Activated CD8-positive, alpha-beta T cell treated with anti-CD3 and anti-CD28 coated beads for 36 hours (primary cell): ENCODE results near the gene IKBKG. TPM values are rescaled to one million over a fixed set of nuclear protein-coding genes. Genes with fewer than 3 reads are reported as not detected.
"Not testable (repeated sequence)": the region's sequence is repeated elsewhere in the genome, so short reads cannot be mapped to it uniquely, and the experiment has no call there.

Source experiments
- ATAC-seq: fragments of 200-7000 bp; cut with Tn5 transposase; one replicate; pipeline ENCODE4 v1.10.0; 2021; ENCODE audit warnings: mild to moderate bottlenecking, moderate library complexity
- CTCF ChIA-PET: fragments of 350-600 bp; sonication (Branson Sonifier 250); formaldehyde crosslinking; loops from one replicate; lab custom pipeline; 2021; ENCODE audit warnings: antibody characterized with exemption; lab: Charles Lee
- POLR2A ChIA-PET: fragments of 350-600 bp; sonication (Branson Sonifier 250); formaldehyde crosslinking; loops from one replicate; lab custom pipeline; 2021; ENCODE audit warnings: antibody characterized with exemption; lab: Charles Lee
- DNase-seq: peaks from one replicate; pipeline ENCODE4 v3.0.0-alpha.2; 2020
- H3K27ac Mint-ChIP-seq: one replicate; pipeline ENCODE4 v1.8.0; 2021; ENCODE audit warnings: mild to moderate bottlenecking, mixed read lengths
- H3K27me3 Mint-ChIP-seq: one replicate; pipeline ENCODE4 v1.8.0; 2021; ENCODE audit warnings: mixed read lengths
- H3K36me3 Mint-ChIP-seq: one replicate; pipeline ENCODE4 v1.8.0; 2021; ENCODE audit warnings: low read depth, mixed read lengths
- H3K4me1 Mint-ChIP-seq: one replicate; pipeline ENCODE4 v1.8.0; 2021; ENCODE audit warnings: low read depth, mixed read lengths
- H3K4me3 Mint-ChIP-seq: one replicate; pipeline ENCODE4 v1.8.0; 2021; ENCODE audit warnings: mild to moderate bottlenecking, moderate library complexity, mixed read lengths
- H3K9me3 Mint-ChIP-seq: one replicate; pipeline ENCODE4 v1.8.0; 2021; ENCODE audit warnings: mixed read lengths
- intact Hi-C: fragments of 100-400 bp; cut with micrococcal nuclease; formaldehyde crosslinking; loops from one replicate; pipeline ENCODE4 v1.10.0; 2022
- total RNA-seq, 2 experiments: library from RNA; stranded (reverse); gene quantifications; one replicate each; pipeline ENCODE4 v1.2.3, GENCODE V29; 2021
- TF ChIP-seq, protein P1 (sequence below): fragments of 200-600 bp; IDR thresholded peaks from one replicate; pipeline ENCODE4 v1.8.0; 2022; ENCODE audit warnings: antibody characterized with exemption, mild to moderate bottlenecking

Gene IKBKG, protein sequence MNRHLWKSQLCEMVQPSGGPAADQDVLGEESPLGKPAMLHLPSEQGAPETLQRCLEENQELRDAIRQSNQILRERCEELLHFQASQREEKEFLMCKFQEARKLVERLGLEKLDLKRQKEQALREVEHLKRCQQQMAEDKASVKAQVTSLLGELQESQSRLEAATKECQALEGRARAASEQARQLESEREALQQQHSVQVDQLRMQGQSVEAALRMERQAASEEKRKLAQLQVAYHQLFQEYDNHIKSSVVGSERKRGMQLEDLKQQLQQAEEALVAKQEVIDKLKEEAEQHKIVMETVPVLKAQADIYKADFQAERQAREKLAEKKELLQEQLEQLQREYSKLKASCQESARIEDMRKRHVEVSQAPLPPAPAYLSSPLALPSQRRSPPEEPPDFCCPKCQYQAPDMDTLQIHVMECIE
- 10 to 100 TPM; 34.4 to 40.6 TPM for total RNA-seq

DNA sequence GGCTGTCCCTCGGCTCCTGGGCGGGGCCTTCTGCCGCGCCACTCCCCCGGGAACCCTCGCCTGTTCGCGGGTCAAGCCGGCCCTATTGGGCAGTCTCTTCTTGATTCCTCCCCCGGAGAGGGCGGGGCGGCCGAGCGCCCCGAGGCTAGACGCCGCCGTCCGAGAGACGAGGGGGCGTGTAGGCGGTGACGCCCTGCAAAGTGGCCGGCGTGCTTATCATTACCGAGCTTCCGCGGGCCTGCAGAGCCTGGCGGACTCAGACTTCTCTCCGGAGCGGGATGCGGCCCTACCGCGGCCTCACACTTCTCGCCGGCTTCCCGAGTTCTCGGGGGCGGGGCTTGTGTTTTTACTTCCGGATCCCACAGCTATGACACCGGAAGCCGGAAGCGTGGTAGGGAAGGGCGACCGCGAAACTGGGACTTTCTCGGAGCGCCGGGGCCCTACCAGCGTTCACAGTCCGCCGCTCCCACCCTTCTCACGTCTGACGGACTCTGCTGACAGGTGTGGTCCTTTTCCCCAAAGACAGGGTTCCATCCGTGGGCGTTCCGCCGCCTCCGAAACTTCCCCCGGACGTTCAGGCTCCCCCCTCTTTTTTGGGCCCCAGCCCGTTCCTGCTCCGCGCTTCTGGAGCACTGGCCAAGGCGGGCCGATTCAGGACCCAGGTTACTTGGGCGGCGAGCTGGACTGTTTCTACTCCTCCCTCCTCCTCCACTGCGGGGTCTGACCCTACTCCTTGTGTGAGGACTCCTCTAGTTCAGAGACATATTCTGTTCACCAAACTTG is at the start of gene IKBKG:
IKBKG (plus strand) TSS at position 376 of the 783 bp plus-strand sequence. CDS start 4,383 bp downstream, outside the sequence.
- ATAC-seq (peak; percentile 80), DNase-seq (peak; percentile 93)
- Mint-ChIP-seq H3K36me3 (peaks cover 40% of the 10 kb centered on the region), H3K27ac (peak within 1 kb of the TSS; percentile 91), H3K27me3 (no peaks in the 10 kb centered on the region), H3K4me3 (peak within 1 kb of the TSS; percentile 97), H3K4me1 (peaks cover 45% of the 10 kb centered on the region), H3K9me3 (no peaks in the 10 kb centered on the region)
- ChIA-PET POLR2A (interaction anchor here (0.6 to 1.3 kb wide), 5 partner anchors 7 to 197 kb away, joined by 3 read pairs; no protein-coding TSS in a partner anchor), CTCF (interaction anchor here (1.4 kb wide), 1 partner anchor 202 kb away, joined by 4 read pairs; no protein-coding TSS in a partner anchor)
- intact Hi-C loops: no loop called here
- TF ChIP-seq, protein P1, sequence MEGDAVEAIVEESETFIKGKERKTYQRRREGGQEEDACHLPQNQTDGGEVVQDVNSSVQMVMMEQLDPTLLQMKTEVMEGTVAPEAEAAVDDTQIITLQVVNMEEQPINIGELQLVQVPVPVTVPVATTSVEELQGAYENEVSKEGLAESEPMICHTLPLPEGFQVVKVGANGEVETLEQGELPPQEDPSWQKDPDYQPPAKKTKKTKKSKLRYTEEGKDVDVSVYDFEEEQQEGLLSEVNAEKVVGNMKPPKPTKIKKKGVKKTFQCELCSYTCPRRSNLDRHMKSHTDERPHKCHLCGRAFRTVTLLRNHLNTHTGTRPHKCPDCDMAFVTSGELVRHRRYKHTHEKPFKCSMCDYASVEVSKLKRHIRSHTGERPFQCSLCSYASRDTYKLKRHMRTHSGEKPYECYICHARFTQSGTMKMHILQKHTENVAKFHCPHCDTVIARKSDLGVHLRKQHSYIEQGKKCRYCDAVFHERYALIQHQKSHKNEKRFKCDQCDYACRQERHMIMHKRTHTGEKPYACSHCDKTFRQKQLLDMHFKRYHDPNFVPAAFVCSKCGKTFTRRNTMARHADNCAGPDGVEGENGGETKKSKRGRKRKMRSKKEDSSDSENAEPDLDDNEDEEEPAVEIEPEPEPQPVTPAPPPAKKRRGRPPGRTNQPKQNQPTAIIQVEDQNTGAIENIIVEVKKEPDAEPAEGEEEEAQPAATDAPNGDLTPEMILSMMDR: no peak

DNA sequence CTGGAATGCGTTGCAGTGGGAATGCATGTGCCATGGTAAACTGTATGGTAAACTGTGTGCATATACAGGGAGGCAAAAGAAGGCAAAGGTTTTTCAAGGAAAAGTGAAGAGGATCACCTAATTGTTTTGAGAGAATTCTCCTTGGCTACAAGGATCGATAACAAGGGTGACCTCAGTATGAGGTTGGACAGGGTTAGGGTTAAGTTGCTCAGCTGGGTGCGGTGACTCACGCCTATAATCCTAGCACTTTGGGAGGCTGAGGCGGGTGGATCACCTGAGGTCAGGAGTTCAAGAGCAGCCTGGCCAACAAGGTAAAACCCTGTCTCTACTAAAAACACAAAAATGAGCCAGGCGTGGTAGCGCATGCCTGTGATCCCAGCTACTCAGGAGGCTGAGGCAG is 46.0 kb upstream of the IKBKG start:
- H3K27ac Mint-ChIP-seq, H3K9me3 Mint-ChIP-seq, POLR2A ChIA-PET, H3K4me3 Mint-ChIP-seq, intact Hi-C loops, DNase-seq, CTCF ChIA-PET, H3K4me1 Mint-ChIP-seq, H3K27me3 Mint-ChIP-seq, ATAC-seq, H3K36me3 Mint-ChIP-seq: not testable (repeated sequence)

DNA sequence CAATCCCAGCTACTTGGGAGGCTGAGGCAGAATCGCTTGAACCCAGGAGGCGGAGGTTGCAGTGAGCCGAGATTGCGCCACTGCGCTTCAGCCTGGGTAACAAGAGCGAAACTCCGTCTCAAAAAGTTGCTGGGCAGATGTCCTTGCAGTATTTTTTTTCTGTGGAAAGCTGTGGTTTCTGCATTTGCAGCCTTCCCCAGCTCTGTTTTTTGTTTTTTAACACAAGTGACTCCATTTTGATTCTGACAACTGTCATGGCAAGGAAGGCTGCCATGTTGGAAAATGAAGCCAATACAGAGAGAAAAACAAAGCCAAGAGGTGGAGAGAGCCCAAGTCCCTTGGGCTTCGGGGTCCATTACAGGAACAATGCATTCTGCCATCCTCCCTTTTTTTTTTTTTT is 45.3 kb upstream of the IKBKG start:
- TF ChIP-seq, protein P1: no peak
- Mint-ChIP-seq H3K36me3 (peaks cover 3% of the 10 kb centered on the region), H3K27me3 (no peaks in the 10 kb centered on the region), H3K27ac (no peak overlapping the region), H3K9me3 (no peaks in the 10 kb centered on the region), H3K4me3 (no peak overlapping the region), H3K4me1 (no peaks in the 10 kb centered on the region)
- intact Hi-C loops: no loop called here
- ChIA-PET CTCF (no interaction called here), POLR2A (no interaction called here)
- ATAC-seq (no peak), DNase-seq (no peak)

DNA sequence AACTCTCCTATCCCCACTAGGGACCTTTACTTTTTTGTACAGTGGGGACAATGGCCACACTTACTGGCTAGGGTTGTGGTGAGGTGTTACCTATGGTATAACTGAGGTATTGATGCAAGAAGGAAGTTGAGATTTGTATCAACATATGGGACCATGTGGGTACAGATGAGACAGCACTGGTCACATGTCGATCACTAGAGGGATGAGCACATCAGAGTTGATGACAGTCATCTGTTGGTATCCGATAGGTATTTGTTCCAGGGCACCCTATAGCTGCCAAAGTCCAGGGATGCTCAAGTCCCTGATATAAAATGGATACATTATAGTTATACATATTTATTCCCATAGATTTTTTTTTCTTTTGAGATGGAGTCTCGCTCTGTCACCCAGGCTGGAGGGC is 44.4 kb upstream of the IKBKG start:
- intact Hi-C loops: no loop called here
- Mint-ChIP-seq H3K9me3 (no peaks in the 10 kb centered on the region), H3K4me3 (no peak overlapping the region), H3K27me3 (no peaks in the 10 kb centered on the region), H3K4me1 (no peaks in the 10 kb centered on the region), H3K36me3 (peaks cover 3% of the 10 kb centered on the region), H3K27ac (no peak overlapping the region)
- TF ChIP-seq, protein P1: no peak
- ChIA-PET POLR2A (no interaction called here), CTCF (no interaction called here)
- DNase-seq (no peak), ATAC-seq (no peak)

DNA sequence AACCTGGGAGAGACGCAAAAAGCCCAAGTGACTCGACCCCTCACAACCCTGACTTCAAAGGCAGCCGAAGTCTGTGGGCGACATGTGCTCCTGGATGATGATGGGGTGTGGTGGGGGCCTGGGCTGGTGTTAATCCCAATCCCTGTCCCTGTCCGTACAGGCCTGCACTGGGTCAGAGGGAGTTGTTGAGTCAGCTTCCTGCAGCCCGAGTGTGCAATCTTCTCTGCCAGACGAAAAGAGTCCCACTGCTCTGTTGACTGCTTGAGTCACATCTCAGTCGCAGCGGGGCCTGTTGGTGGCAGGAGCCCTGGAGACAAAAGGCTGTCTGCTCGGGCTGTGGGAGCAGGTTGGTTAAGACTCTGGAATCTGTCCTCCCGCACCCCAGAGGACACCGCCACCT is 41.7 kb upstream of the IKBKG start:
- H3K36me3 Mint-ChIP-seq: peaks cover 16% of the 10 kb centered on the region
- peaks cover 5% of the 10 kb centered on the region for H3K4me1 Mint-ChIP-seq
- DNase-seq: no peak
- CTCF ChIA-PET: no interaction called here
- H3K4me3 Mint-ChIP-seq: no peak overlapping the region
- no peak overlapping the region for H3K27ac Mint-ChIP-seq
- TF ChIP-seq, protein P1: no peak
- ATAC-seq: no peak
- H3K27me3 Mint-ChIP-seq: no peaks in the 10 kb centered on the region
- intact Hi-C loops: no loop called here
- POLR2A ChIA-PET: interaction anchor here (1.1 kb wide), 1 partner anchor 21 kb away, joined by 3 read pairs; no protein-coding TSS in a partner anchor
- H3K9me3 Mint-ChIP-seq: no peaks in the 10 kb centered on the region
